ENCODE data around the gene CES2. TPM values are rescaled to one million over a fixed set of nuclear protein-coding genes. Genes with fewer than 3 reads are reported as not detected.

The CES2 gene
- total and polyA plus RNA-seq, 10 of the 15 experiments (the other 5 are each of a cell fraction or from before 2014, with no cell fraction given), result 1.6 to 33.7 (median 21.0) TPM

DNA sequence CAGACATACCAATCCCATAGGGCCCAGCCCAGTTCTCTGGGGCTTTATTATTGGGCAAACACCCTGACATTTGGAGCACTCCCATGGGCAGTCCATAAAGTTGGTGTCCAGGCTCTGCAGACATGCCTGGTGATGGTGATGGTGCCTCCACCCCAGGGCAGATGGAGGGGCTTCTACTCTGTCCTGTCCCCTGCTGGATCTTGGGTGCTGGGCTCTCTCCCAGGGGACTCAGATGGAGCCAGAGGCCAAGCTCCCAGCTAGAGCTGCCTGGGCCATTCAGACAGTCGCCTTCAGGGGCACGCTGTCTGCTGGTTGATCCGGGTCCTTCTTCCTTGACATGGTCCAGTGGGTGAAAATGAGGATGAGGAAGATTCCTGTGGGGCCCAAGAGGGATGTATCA is 27.2 kb upstream of the CES2 start:
- H2AFZ ChIP-seq (ENCODE audit: control insufficient read depth, low read depth, low read length), result no peak overlapping the region
- no peaks in the 10 kb centered on the region; a peak in 1 of 4 replicates for H3K27me3 ChIP-seq (replicated peaks in 1 of 2; ENCODE audit: control insufficient read depth in 2 of 2, insufficient read depth in 2 of 2, low read length in 1 of 2)
- in situ Hi-C loops (cut with MboI), result no loop called here
- no peak overlapping the region for H3K4me2 ChIP-seq (ENCODE audit: control insufficient read depth, insufficient read depth)
- H3K4me3 ChIP-seq, result no peak overlapping the region
- H3K36me3 ChIP-seq (ENCODE audit: control insufficient read depth in 2 of 2, insufficient read depth in 2 of 2, low read length in 1 of 2), result no peaks in the 10 kb centered on the region
- TF ChIP-seq, protein P1, sequence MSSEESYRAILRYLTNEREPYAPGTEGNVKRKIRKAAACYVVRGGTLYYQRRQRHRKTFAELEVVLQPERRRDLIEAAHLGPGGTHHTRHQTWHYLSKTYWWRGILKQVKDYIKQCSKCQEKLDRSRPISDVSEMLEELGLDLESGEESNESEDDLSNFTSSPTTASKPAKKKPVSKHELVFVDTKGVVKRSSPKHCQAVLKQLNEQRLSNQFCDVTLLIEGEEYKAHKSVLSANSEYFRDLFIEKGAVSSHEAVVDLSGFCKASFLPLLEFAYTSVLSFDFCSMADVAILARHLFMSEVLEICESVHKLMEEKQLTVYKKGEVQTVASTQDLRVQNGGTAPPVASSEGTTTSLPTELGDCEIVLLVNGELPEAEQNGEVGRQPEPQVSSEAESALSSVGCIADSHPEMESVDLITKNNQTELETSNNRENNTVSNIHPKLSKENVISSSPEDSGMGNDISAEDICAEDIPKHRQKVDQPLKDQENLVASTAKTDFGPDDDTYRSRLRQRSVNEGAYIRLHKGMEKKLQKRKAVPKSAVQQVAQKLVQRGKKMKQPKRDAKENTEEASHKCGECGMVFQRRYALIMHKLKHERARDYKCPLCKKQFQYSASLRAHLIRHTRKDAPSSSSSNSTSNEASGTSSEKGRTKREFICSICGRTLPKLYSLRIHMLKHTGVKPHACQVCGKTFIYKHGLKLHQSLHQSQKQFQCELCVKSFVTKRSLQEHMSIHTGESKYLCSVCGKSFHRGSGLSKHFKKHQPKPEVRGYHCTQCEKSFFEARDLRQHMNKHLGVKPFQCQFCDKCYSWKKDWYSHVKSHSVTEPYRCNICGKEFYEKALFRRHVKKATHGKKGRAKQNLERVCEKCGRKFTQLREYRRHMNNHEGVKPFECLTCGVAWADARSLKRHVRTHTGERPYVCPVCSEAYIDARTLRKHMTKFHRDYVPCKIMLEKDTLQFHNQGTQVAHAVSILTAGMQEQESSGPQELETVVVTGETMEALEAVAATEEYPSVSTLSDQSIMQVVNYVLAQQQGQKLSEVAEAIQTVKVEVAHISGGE (CRISPR knock-in tag; IDR thresholded peaks at IDR 0.05), result no peak
- no peak for TF ChIP-seq HDGF (IDR thresholded peaks at IDR 0.05)
- TF ChIP-seq, protein P2, sequence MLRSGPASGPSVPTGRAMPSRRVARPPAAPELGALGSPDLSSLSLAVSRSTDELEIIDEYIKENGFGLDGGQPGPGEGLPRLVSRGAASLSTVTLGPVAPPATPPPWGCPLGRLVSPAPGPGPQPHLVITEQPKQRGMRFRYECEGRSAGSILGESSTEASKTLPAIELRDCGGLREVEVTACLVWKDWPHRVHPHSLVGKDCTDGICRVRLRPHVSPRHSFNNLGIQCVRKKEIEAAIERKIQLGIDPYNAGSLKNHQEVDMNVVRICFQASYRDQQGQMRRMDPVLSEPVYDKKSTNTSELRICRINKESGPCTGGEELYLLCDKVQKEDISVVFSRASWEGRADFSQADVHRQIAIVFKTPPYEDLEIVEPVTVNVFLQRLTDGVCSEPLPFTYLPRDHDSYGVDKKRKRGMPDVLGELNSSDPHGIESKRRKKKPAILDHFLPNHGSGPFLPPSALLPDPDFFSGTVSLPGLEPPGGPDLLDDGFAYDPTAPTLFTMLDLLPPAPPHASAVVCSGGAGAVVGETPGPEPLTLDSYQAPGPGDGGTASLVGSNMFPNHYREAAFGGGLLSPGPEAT (IDR thresholded peaks at IDR 0.05; ENCODE audit: low read depth), result no peak
- no peak overlapping the region for H3K27ac ChIP-seq (ENCODE audit: control insufficient read depth, insufficient read depth)
- 34% methylated on average over 3 of the region's 3 CpGs for WGBS (ENCODE audit: insufficient coverage, insufficient replicate concordance, low lambda C conversion rate, missing lambda C conversion rate)
- ChIA-PET POLR2A (no interaction called here), CTCF (no interaction called here), SMC1A (ENCODE audit: uncharacterized antibody, unreplicated experiment) (interaction anchor here (1.4 kb wide), 1 partner anchor 40 kb away, joined by 3 read pairs; no protein-coding TSS in a partner anchor), RAD21 (ENCODE audit: unreplicated experiment) (no interaction called here)
- no peaks in the 10 kb centered on the region for H4K20me1 ChIP-seq (ENCODE audit: control insufficient read depth, insufficient read depth)
- H3K9me3 ChIP-seq (replicated peaks; ENCODE audit: control insufficient read depth, insufficient read depth, low read length), result no peaks in the 10 kb centered on the region
- ATAC-seq (no peak), FAIRE-seq (no peak), DNase-seq (ENCODE audit: low read depth, low spot score) (no peak)
- no peak overlapping the region for H3K9ac ChIP-seq (ENCODE audit: control insufficient read depth, insufficient read depth, low read length)
- H3K79me2 ChIP-seq (ENCODE audit: control insufficient read depth, insufficient read depth, low read length), result no peaks in the 10 kb centered on the region
- BruUV-seq (replicated peaks), result no TSS peak
- intact Hi-C loops (cut with micrococcal nuclease; ENCODE audit: unreplicated experiment), result no loop called here
- peaks cover 4% of the 10 kb centered on the region; the same call in 1 of the 2 replicates for H3K4me1 ChIP-seq (ENCODE audit: control insufficient read depth, insufficient read depth, low read length)
